Stromal cell of bone marrow (primary cell): Measurements from ENCODE around the gene C1QTNF2.

ENCODE experiments used
- DNase-seq: peaks from one replicate; pipeline ENCODE4 v3.0.0-alpha.2; 2012; ENCODE audit warnings: low read depth

The C1QTNF2 gene

DNA sequence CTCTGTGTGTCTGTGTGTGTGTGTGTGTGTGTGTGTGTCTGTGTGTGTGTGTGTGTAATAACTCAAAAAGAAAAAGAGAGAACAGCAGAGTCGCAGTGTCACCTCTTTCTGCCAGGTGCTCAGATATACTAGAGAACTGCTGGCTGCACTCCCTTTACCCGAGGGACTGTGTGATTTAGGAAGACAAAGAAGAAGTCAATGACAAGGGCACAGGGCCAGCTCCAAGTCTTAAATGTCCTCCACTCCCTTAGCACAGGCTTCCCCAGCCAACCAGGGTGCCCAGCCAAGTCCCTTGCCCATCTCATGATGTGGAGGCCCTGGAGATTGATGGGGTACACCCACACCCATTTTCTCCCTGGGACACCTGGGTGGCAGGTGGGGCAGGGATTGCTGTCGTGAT, 66.7 kb downstream of the C1QTNF2 start:
- no peak for DNase-seq

DNA sequence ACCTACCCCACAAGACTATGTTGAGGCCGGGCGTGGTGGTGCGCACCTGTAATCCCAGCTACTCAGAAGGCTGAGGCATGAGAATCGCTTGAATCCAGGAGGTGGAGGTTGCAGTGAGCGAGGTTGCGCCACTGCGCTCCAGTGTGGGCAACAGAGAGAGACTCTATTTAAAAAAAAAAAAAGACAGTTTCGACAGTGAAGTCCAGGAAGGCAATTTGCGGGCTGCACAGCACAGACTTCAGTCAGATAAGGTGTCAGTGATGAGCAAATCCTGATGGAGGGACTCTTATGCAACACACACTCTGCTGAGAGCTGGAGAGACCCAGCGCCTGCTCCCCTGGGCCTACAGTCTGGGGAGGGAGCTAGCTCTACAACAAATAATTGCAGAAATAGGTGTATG, 72.2 kb downstream of the C1QTNF2 start:
- no peak for DNase-seq

DNA sequence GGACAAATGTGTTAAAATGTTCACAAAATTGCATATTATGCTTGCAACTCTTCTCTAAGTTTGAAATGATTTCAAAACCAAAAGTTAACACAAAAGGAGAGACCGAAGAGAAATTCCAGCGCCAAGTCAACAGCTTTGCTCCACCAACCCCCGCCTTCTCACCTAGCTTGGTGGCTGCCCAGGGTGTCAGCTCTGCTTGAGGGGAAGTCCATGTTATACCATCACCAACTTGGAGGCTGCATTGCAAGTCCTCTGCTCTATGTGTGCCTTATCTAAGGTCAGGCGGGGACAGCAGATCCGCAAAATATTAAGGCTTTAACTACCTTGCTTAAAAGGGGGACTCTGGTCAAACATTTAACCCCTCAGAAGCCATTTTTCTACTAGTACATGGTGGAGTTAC, 72.7 kb downstream of the C1QTNF2 start:
- no peak for DNase-seq
